ENCODE measurements around the gene COG5. TPM values are rescaled to one million over a fixed set of nuclear protein-coding genes. Genes with fewer than 3 reads are reported as not detected.

The COG5 gene
- total and polyA plus RNA-seq, 2 of the 8 experiments (the other 6 are each of a cell fraction or from before 2014, with no cell fraction given) = 10.5 to 28.1 TPM

GRCh38 chr7:107428642-107429041 lies 135.1 kb downstream of the COG5 start:
- Histone ChIP-seq H2BK5ac (ENCODE audit: low read depth, low read length) (no peak overlapping the region), H3K9me3 (ENCODE audit: insufficient read depth in 2 of 2, low read depth in 1 of 2, low read length in 1 of 2) (no peaks in the 10 kb centered on the region; a peak in 1 of 4 replicates), H2BK15ac (ENCODE audit: low read length) (no peak overlapping the region), H3K4me1 (replicated peaks in 1 of 4; ENCODE audit: control insufficient read depth in 3 of 4, insufficient read depth in 4 of 4, low read length in 3 of 4) (no peaks in the 10 kb centered on the region), H3K27ac (ENCODE audit: low read depth, low read length) (no peak overlapping the region), H3K79me2 (ENCODE audit: control insufficient read depth in 1 of 2, insufficient read depth in 2 of 2, low read length in 2 of 2) (no peaks in the 10 kb centered on the region), H2BK20ac (ENCODE audit: low read length) (no peak overlapping the region), H2AK5ac (ENCODE audit: low read depth, low read length) (no peak overlapping the region), H3K23me2 (ENCODE audit: low read depth, low read length) (no peaks in the 10 kb centered on the region), H4K5ac (ENCODE audit: insufficient read length, low read depth, low read length) (no peak overlapping the region), H4K8ac (ENCODE audit: extremely low read depth, insufficient read depth, low read length) (no peak overlapping the region), H3K36me3 (ENCODE audit: control insufficient read depth in 2 of 4, insufficient read depth in 4 of 4, low read length in 3 of 4) (no peaks in the 10 kb centered on the region), H3K14ac (ENCODE audit: insufficient read length) (no peak overlapping the region), H3K4ac (replicated peaks; ENCODE audit: insufficient read length, low read depth, low read length) (no peak overlapping the region), H3K27me3 (replicated peaks in 1 of 4; ENCODE audit: control insufficient read depth in 3 of 4, extremely low read depth in 1 of 4, insufficient read depth in 3 of 4, low read length in 3 of 4) (no peaks in the 10 kb centered on the region), H2AFZ (ENCODE audit: low read length) (no peak overlapping the region), H3K9ac (replicated peaks in 1 of 4; ENCODE audit: extremely low read depth in 1 of 4, low read depth in 3 of 4, low read length in 3 of 4) (no peak overlapping the region), H3K23ac (ENCODE audit: insufficient read length) (no peak overlapping the region), H3K56ac (replicated peaks; ENCODE audit: insufficient read length, low read depth, low read length) (no peak overlapping the region), H2BK120ac (replicated peaks; ENCODE audit: low read depth, low read length) (no peak overlapping the region), H2BK12ac (ENCODE audit: low read depth, low read length) (no peak overlapping the region), H3K18ac (ENCODE audit: extremely low read depth, low read length) (no peak overlapping the region), H3K4me2 (ENCODE audit: insufficient read depth in 1 of 2, low read depth in 2 of 2, low read length in 2 of 2) (no peak overlapping the region), H3K4me3 (ENCODE audit: extremely low read depth in 1 of 4, insufficient read depth in 2 of 4, low read depth in 3 of 4, low read length in 4 of 4) (no peak overlapping the region), H3K79me1 (ENCODE audit: low read depth, low read length) (no peaks in the 10 kb centered on the region), H4K20me1 (replicated peaks in 1 of 2; ENCODE audit: control insufficient read depth in 1 of 2, insufficient read depth in 2 of 2, low read length in 2 of 2) (peaks cover 2 to 3% of the 10 kb centered on the region in 2 experiments), H4K91ac (replicated peaks; ENCODE audit: insufficient read length, low read length) (no peak overlapping the region)
- no peak for FAIRE-seq
- no peak for DNase-seq (ENCODE audit: low read depth in 1 of 2, low spot score in 2 of 2)
- CTCF ChIA-PET (ENCODE audit: partially characterized antibody) = interaction anchor here (0.6 to 1.3 kb wide), 3 partner anchors 21 to 272 kb away, joined by 3 to 4 read pairs (median 3); no protein-coding TSS in a partner anchor
- POLR2A ChIA-PET (ENCODE audit: partially characterized antibody) = no interaction called here
- WGBS, 2 experiments (ENCODE audit: extremely low coverage in 1 of 2, insufficient coverage in 1 of 2, insufficient read length in 1 of 2, insufficient replicate concordance in 2 of 2, low coverage in 1 of 2, low lambda C conversion rate in 2 of 2, missing lambda C conversion rate in 1 of 2) = 89% methylated on average over 1 of the region's 1 CpG; no CpG with 5 or more reads in 1 of the 2 experiments
- TF ChIP-seq EGR1 (IDR thresholded peaks at IDR 0.05; ENCODE audit: borderline replicate concordance, low read depth, low read length) (no peak), CHD2 (IDR thresholded peaks at IDR 0.05; ENCODE audit: low read length) (no peak), BRCA1 (IDR thresholded peaks at IDR 0.05; ENCODE audit: low read depth, low read length) (no peak), RBBP5 (IDR thresholded peaks at IDR 0.05; ENCODE audit: borderline replicate concordance, low read depth, low read length) (no peak), CTCF (IDR thresholded peaks at IDR 0.05; ENCODE audit: control extremely low read depth in 1 of 3, insufficient read depth in 1 of 3, low read depth in 1 of 3, low read length in 3 of 3) (no peak), POLR2A (IDR thresholded peaks at IDR 0.05; ENCODE audit: control extremely low read depth in 1 of 2, low read depth in 2 of 2, low read length in 2 of 2) (no peak), SUZ12 (IDR thresholded peaks at IDR 0.05; ENCODE audit: low read length) (no peak)
